ENCODE results near the gene GNAL.
"Not testable (repeated sequence)": the region's sequence is repeated elsewhere in the genome, so short reads cannot be mapped to it uniquely, and the experiment has no call there.

GNAL gene

DNA sequence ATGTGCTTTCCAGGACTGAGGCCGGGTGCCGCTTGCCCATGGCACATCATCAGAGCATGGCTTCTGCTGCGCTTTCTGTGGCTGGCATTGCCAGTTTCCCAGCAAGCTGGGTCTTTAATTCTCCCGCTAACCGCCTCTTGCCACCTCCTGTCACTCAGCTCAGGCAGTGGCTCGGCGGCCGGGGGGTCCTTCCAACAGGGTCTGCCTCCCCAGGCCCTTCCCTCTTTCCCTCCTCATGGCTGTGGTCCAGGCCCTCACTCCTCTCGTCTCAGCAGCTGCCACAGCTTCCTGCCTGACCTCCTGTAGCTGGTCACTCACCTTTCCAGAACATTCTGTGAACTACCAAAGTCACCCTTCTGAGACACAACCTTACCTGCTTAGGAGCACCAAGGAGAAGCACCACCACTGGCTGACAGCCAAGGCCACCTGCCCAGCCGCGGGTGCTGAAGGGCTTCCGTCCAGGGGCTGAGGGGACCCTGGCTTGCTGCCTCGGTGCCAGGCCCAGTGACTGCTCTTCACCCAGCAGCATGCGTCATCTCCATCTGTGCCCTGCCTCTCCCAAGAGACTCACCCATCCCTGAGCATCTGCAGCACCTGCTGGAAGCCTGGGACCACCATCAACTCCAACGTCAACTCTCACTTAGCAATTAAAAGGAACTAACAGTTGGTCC is 184.7 kb downstream of the GNAL start:
- no peak for DNase-seq (ENCODE audit: low read depth in 2 of 2)

DNA sequence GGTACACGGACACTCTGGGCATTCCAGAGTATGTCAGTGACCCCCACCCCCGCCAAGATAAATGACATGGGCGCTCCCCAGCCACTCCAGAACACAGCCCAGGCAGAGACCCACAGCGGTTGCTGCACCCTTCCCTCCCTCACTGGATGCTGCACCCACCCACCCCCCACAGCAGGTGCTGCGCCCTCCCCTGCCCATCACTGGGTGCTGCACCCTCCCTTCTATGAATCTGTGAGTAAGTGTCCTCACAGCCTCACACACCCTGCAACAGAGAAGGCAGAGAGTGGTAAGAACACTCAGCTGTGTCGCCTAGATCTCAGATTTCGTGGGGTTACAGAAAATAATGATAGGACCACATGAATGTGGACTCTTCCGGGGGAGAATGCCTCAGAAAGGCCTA is 185.6 kb downstream of the GNAL start:
- DNase-seq (ENCODE audit: low read depth in 2 of 2), result no peak

GRCh38 chr18:11877497-11878135 is 188.6 kb downstream of the GNAL start:
- no peak for DNase-seq (ENCODE audit: low read depth in 2 of 2)

DNA sequence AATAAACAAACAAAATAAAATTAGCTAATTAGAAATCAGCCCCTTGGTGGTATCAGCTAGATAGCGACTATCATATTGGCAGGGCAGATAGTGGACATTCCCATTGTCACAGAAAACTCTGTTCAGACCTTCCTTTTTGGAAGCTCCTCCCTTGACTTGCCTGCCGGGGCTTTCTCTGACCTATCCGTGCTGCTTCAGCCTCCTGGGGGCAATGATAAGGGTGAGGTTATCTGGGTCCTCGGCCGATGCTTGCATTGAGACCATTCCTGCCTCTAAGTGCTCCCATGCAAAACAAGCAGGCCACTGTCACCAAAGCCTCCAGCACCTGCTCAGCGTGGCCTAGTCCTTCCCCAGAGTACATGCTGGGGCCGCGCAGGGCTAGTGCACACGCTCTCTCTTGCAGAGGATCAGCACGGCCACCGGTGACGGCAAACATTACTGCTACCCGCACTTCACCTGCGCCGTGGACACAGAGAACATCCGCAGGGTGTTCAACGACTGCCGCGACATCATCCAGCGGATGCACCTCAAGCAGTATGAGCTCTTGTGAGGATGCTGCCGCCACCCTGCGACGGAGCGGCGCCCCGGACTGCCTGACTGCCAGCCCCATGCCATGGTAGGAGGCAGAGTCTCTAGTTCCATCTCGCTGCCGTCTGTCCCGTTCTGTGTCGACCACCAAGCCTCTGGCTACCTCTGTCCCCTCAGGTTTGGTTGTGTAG is 191.7 kb downstream of the GNAL start:
- no peak for DNase-seq (ENCODE audit: low read depth in 2 of 2)

DNA sequence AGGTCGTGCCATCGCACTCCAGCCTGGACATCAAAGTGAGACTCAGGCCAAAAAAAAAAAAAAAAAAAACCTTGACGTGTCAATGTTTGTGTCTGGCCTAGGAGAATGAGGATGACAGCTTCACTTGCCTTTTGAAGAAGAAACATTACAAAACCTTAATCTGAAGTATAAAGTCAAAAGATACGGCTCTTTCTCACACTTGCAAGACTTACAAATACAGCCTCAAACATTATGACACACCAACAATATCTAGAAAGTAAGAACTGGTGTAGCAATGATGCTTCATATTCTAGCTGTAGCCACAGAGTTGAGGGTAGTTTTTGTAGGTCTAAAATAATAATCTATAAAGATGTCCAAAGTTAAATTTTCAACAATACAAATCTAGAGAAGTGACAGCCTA is 193.6 kb downstream of the GNAL start:
- no peak for DNase-seq (ENCODE audit: low read depth in 2 of 2)

- DNase-seq (ENCODE audit: low read depth in 2 of 2), result no peak
Measured at GRCh38 chr18:11883153-11883552, 194.1 kb downstream of the GNAL start.

DNA sequence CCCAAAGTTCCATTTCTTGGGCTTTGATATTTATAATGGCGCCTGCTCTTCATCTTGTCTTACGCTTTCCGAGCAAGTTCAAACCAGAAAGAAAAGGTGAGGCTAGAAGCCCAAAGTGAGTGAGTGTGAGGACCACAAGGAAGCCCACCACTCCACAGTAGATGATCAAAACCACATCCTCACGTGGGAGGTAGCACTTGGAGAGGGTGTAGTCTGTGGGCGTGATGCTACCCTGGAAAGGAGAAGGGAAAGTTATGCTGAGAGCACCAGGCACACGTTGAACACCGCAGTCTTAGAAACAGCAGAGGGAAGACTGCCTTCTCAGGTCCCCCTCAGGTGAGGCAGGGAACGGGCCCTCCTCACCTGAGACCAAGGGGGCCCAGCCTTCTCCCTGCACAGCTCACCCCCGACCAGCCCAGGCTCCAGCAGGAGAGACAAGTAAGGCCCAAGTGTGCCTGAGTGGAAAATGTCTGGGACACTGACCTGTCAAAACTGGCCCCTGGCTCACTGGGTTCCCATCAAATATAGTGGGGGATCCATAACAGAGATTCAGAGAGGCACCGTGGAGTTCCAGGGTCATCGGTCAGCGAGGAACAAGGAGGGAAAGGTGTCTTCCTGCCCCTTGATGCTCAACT is 195.4 kb downstream of the GNAL start:
- DNase-seq (ENCODE audit: low read depth in 2 of 2), result no peak

DNA sequence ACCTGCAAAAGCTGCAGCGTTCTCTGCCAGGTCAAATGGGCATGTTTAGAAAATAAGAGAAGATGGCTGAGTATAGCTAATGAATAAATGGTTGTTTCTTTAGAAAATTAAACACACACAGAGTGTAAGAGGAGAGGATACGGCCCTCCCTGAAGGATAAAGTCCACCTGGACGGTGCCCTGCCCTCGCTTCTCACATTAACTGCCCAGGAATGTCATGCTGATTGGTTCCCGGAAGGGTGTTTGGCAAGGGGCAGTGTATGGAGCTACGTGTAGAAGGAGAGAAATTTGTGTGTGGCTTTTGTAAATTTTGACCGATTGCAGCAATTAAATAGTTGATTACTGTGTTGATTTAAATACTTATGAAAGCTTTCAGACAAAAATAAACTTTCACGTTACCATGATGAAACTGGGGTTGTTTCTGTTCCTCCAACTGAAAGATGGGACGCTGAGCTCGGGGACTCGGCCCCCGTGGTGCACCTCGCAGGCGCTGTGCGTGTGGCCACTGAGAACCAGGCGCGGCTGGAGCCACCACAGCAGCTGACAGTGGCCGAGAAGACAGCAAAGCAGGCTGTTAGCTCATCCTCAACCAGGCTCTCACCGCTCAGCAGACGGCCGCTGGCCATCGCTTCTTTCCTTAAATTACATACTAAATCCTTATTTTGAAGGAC is 196.3 kb downstream of the GNAL start:
- no peak for DNase-seq (ENCODE audit: low read depth in 2 of 2)

DNA sequence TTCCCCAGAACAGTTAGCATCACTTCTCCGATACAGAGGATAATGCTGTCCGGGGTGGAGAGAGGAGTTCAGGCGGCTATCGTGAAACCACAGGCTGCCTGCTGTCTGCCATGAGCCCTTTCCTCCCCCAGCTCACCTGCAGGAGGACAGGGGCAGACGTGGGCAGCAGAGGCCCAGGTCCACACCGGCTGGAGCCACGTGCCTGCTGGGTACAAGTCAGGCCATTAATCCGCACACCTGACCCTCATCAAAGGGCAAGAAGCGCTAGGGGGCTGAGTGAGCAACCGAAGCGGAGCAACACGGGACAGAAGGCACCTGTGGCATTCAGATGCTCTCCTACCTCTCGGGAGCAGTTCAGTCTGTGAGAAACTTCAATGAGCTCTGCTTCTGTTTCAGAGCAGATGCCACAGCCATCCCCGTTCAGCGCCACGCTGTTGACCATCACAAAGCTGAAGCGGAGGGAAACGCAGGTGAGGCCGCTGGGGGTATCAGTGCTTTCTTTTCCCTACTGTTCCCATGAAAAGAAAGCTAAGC is 197.6 kb downstream of the GNAL start:
- DNase-seq (ENCODE audit: low read depth in 2 of 2), result no peak

DNA sequence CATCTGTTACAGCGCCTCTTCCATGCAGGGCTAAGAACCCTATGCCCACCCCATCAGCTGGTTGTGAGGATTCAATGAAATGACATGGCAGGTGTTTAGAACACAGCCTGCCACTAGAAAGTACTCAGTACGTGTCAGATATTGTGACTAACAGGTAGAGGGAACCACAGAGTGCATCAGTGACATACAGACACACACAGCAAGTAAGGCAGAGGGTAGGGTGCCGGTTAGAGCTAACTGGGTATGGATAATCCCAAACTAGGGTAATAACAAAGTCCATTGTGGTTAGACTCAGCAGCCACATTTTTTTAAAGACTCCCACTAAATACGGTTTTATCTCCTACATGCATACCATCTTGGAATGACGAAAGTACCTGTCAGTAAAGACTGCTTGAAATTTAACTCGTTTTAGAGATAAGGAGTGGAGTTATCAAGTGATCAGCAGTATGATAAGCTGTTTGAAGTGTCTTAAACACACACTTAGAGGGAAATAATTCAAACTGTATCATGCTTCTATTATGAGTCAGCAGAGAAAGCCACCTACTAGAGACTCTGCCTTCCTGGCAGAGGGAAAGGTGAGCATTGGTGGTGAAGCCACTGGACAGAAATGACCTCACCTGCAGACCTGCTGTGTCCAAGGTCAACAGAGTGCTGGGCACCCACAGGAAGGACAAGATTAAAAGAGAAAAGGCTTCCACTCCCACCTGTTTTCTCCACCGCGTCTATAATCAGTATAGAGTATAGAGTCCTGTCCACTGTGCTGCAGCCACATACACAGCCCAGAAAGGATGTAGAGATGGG is 198.5 kb downstream of the GNAL start:
- no peak for DNase-seq (ENCODE audit: low read depth in 2 of 2)

GRCh38 chr18:11888726-11889125 is 199.7 kb downstream of the GNAL start:
- DNase-seq (ENCODE audit: low read depth in 2 of 2), result no peak

GRCh38 chr18:11889284-11889683 is 200.2 kb downstream of the GNAL start:
- no peak for DNase-seq (ENCODE audit: low read depth in 2 of 2)

GRCh38 chr18:11891737-11892136 is 202.7 kb downstream of the GNAL start:
- DNase-seq (ENCODE audit: low read depth in 2 of 2), result no peak

DNA sequence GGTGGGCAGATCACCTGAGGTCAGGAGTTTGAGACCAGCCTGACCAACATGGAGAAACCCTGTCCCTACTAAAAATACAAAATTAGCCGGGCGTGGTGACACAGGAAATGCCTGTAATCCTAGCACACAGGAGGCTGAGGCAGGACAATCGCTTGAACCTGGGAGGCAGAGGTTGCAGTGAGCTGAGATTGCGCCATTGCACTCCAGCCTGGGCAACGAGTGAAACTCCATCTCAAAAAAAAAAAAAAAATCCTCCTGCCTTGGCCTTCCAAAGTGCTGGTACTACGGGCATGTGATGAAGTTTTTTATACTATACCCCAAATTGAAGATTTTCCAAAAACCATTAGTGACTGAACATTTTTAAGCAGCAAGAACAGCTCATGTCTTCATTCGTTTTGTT is 203.4 kb downstream of the GNAL start:
- not testable (repeated sequence) for DNase-seq (ENCODE audit: low read depth in 2 of 2)

DNA sequence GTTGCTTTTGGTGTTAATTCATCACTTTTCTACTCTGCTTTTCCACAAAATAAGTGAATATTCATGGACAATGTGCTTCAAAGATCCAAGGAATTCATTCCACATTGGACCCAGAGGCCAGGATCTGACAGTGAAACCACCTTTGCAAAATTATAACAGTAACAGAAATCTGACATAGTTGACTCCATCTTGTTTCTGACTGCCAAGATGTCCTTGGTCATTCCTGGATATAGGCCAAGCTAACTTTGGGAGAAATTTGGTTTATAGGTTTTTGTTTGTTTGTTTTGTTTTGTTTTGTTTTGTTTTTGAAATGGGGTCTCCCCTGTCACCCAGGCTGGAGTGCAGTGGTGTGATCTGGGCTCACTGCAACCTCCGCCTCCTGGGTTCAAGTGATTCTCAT is 208.7 kb downstream of the GNAL start:
- no peak for DNase-seq (ENCODE audit: low read depth in 2 of 2)

GRCh38 chr18:11899063-11899462 is 210.0 kb downstream of the GNAL start:
- DNase-seq (ENCODE audit: low read depth in 2 of 2), result no peak

DNA sequence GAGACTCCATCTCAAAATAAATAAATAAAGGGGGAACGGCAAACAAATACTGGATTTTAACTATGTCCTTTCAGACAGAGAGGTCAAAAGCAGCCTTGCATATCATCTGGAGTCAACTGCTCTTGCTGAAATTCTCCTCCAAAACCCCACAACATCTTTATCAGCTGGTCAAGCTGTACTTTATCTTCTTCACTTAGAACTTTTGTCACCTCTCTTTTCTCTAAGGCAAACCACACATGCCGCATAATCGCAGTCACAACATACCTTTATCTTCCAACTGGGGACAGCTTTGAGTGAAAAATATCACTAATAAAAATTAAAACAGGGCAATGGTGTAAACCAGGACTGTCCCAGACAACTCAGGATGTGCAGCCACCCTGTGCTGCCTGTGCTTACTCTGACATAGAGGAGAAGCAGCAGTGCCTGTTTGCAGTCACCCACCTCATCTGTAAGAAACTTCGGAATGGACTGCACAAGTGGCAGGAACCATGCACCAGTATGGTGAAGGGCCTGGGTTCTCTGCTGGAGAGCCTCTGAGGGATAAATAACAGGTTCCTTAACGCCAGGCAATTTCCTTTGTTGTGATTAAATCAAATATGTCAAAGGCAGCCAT is 212.9 kb downstream of the GNAL start:
- no peak for DNase-seq (ENCODE audit: low read depth in 2 of 2)

- no peak for DNase-seq (ENCODE audit: low read depth in 2 of 2)
Measured at GRCh38 chr18:11902522-11903292, 213.6 kb downstream of the GNAL start.

DNA sequence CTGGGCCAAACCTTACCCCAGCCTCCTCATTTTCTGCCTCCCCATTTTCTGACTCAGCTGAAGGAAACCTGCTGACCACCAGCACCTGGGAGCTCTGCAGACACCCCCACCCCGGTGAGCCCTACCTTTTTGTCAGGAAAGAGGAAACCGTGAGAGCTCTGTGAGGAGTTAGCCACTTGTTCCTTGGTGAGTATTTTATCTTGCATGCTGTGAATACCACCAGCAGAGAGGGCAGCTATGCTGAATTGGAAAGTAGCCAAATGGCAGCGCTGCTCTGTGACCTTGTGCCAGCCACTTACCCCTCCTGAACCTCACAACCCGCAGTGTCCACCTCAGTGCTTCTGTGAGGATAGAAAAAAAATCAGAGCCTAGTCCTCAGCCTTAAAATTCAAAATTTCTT is 216.5 kb downstream of the GNAL start:
- no peak for DNase-seq (ENCODE audit: low read depth in 2 of 2)

GRCh38 chr18:11906176-11906575 is 217.1 kb downstream of the GNAL start:
- DNase-seq (ENCODE audit: low read depth in 2 of 2), result no peak
